Measurements from ENCODE around the gene OPHN1. TPM values are rescaled to one million over a fixed set of nuclear protein-coding genes. Genes with fewer than 3 reads are reported as not detected.
"Not testable (repeated sequence)": the region's sequence is repeated elsewhere in the genome, so short reads cannot be mapped to it uniquely, and the experiment has no call there.

The OPHN1 gene
- polyA plus RNA-seq, 1 donor from 2014 or later: 7.6 TPM

- H3K27me3 ChIP-seq (ENCODE audit: insufficient read depth, low read depth, low read length); H3K9ac ChIP-seq (ENCODE audit: low read length); H3K4me3 ChIP-seq (ENCODE audit: low read length); H4K20me1 ChIP-seq (ENCODE audit: insufficient read depth); H3K36me3 ChIP-seq (ENCODE audit: insufficient read depth, low read length); H3K9me2 ChIP-seq (ENCODE audit: insufficient read depth, low read length); H3K9me3 ChIP-seq (ENCODE audit: low read length); H3K27ac ChIP-seq (ENCODE audit: low read length); H3K4me2 ChIP-seq (ENCODE audit: low read length); H3F3A ChIP-seq (ENCODE audit: insufficient read depth, low read length, poor library complexity, severe bottlenecking); H3K79me2 ChIP-seq (replicated peaks; ENCODE audit: insufficient read depth, low read length); H2AFZ ChIP-seq (ENCODE audit: low read depth, low read length): not testable (repeated sequence)
Observed at GRCh38 chrX:68326841-68327240, 106.5 kb downstream of the OPHN1 start.

GRCh38 chrX:68307769-68308168 is 125.5 kb downstream of the OPHN1 start:
- Histone ChIP-seq H3K9me3 (ENCODE audit: low read length) (no peaks in the 10 kb centered on the region), H3K79me2 (replicated peaks; ENCODE audit: insufficient read depth, low read length) (no peaks in the 10 kb centered on the region), H3K36me3 (ENCODE audit: insufficient read depth, low read length) (no peaks in the 10 kb centered on the region), H3F3A (ENCODE audit: insufficient read depth, low read length, poor library complexity, severe bottlenecking) (no peaks in the 10 kb centered on the region), H3K4me2 (ENCODE audit: low read length) (no peak overlapping the region), H3K27ac (ENCODE audit: low read length) (no peak overlapping the region), H3K9me2 (ENCODE audit: insufficient read depth, low read length) (no peaks in the 10 kb centered on the region), H4K20me1 (ENCODE audit: insufficient read depth) (no peaks in the 10 kb centered on the region), H2AFZ (ENCODE audit: low read depth, low read length) (no peak overlapping the region), H3K4me3 (ENCODE audit: low read length) (no peak overlapping the region), H3K27me3 (ENCODE audit: insufficient read depth, low read depth, low read length) (no peaks in the 10 kb centered on the region), H3K9ac (ENCODE audit: low read length) (no peak overlapping the region)
- TF ChIP-seq CTCF (IDR thresholded peaks at IDR 0.05; ENCODE audit: poor library complexity, severe bottlenecking) (no peak), EZH2 (IDR thresholded peaks at IDR 0.05; ENCODE audit: borderline replicate concordance, insufficient read depth, low read length, poor library complexity, severe bottlenecking) (no peak), MXI1 (conservative IDR thresholded peaks at IDR 0.05; ENCODE audit: poor library complexity, severe bottlenecking) (no peak), SMC3 (conservative IDR thresholded peaks at IDR 0.05; ENCODE audit: poor library complexity) (no peak), EP300 (conservative IDR thresholded peaks at IDR 0.05; ENCODE audit: poor library complexity, severe bottlenecking) (no peak), REST (IDR thresholded peaks at IDR 0.05; ENCODE audit: borderline replicate concordance) (no peak), TAF1 (IDR thresholded peaks at IDR 0.05; ENCODE audit: low read depth) (no peak), RAD21 (conservative IDR thresholded peaks at IDR 0.05) (no peak), POLR2AphosphoS5 (IDR thresholded peaks at IDR 0.05) (no peak)

- Histone ChIP-seq H3K9me3 (ENCODE audit: low read length) (no peaks in the 10 kb centered on the region), H3K4me2 (ENCODE audit: low read length) (no peak overlapping the region), H3K9me2 (ENCODE audit: insufficient read depth, low read length) (no peaks in the 10 kb centered on the region), H3K27me3 (ENCODE audit: insufficient read depth, low read depth, low read length) (no peaks in the 10 kb centered on the region), H2AFZ (ENCODE audit: low read depth, low read length) (no peak overlapping the region), H3K36me3 (ENCODE audit: insufficient read depth, low read length) (no peaks in the 10 kb centered on the region), H4K20me1 (ENCODE audit: insufficient read depth) (no peaks in the 10 kb centered on the region), H3F3A (ENCODE audit: insufficient read depth, low read length, poor library complexity, severe bottlenecking) (no peaks in the 10 kb centered on the region), H3K9ac (ENCODE audit: low read length) (no peak overlapping the region), H3K27ac (ENCODE audit: low read length) (no peak overlapping the region), H3K79me2 (replicated peaks; ENCODE audit: insufficient read depth, low read length) (no peaks in the 10 kb centered on the region), H3K4me3 (ENCODE audit: low read length) (no peak overlapping the region)
- no peak for TF ChIP-seq TAF1 (IDR thresholded peaks at IDR 0.05; ENCODE audit: low read depth)
Observed at GRCh38 chrX:68304602-68305001, 128.7 kb downstream of the OPHN1 start.
